GM21737 (cell line): ENCODE results near the gene FOXF1.

ENCODE experiments used
- ATAC-seq: cut with Tn5 transposase; IDR thresholded peaks from one replicate; pipeline ENCODE4 v1.9.1; 2021; ENCODE audit warnings: mild to moderate bottlenecking, moderate library complexity; ENCODE audit not compliant: unreplicated experiment

FOXF1 gene

GRCh38 chr16:86531641-86532525, 21.6 kb downstream of the FOXF1 start:
- no peak for ATAC-seq

- ATAC-seq: no peak
Measured at GRCh38 chr16:86532526-86532815, 22.1 kb downstream of the FOXF1 start.

- ATAC-seq: no peak
Measured at GRCh38 chr16:86533076-86533475, 22.7 kb downstream of the FOXF1 start.

- ATAC-seq: no peak
Measured at GRCh38 chr16:86533767-86534351, 23.5 kb downstream of the FOXF1 start.

GRCh38 chr16:86534779-86535615, 24.7 kb downstream of the FOXF1 start:
- ATAC-seq: no peak

GRCh38 chr16:86536621-86537020, 26.3 kb downstream of the FOXF1 start:
- no peak for ATAC-seq

- ATAC-seq: no peak
Measured at GRCh38 chr16:86537486-86537885, 27.2 kb downstream of the FOXF1 start.

- no peak for ATAC-seq
Measured at GRCh38 chr16:86538196-86538780, 28.0 kb downstream of the FOXF1 start.

- no peak for ATAC-seq
Measured at GRCh38 chr16:86540894-86541293, 30.6 kb downstream of the FOXF1 start.

- ATAC-seq: no peak
Measured at GRCh38 chr16:86541560-86541959, 31.2 kb downstream of the FOXF1 start.

GRCh38 chr16:86542756-86543750, 32.7 kb downstream of the FOXF1 start:
- no peak for ATAC-seq

GRCh38 chr16:86545481-86545880, 35.2 kb downstream of the FOXF1 start:
- ATAC-seq: no peak

GRCh38 chr16:86545954-86546637, 35.8 kb downstream of the FOXF1 start:
- no peak for ATAC-seq

- no peak for ATAC-seq
Measured at GRCh38 chr16:86546638-86547013, 36.3 kb downstream of the FOXF1 start.

GRCh38 chr16:86547286-86547685, 37.0 kb downstream of the FOXF1 start:
- ATAC-seq: no peak

- no peak for ATAC-seq
Measured at GRCh38 chr16:86549076-86549892, 39.0 kb downstream of the FOXF1 start.

- ATAC-seq: no peak
Measured at GRCh38 chr16:86549893-86550190, 39.5 kb downstream of the FOXF1 start.

- no peak for ATAC-seq
Measured at GRCh38 chr16:86550281-86550680, 40.0 kb downstream of the FOXF1 start.

- ATAC-seq: no peak
Measured at GRCh38 chr16:86553356-86553755, 43.0 kb downstream of the FOXF1 start.
